Esophagus squamous epithelium (tissue), 4 donors: ENCODE data around the gene CLRN3.

Source experiments
- CTCF ChIP-seq, 6 experiments: fragments of 450-650 bp in 4 of 6; fragments of 200-600 bp in 2 of 6; sonication (generic) in 2 of 6; IDR thresholded peaks; one replicate each; pipeline ENCODE4 v1.5.1; 2016 to 2019; ENCODE audit warnings: antibody characterized with exemption in 6 of 6, mild to moderate bottlenecking in 4 of 6, moderate library complexity in 4 of 6
- POLR2A ChIP-seq, 4 donors: fragments of 450-650 bp; IDR thresholded peaks; one replicate each; pipeline ENCODE4 v1.6.1; 2017; ENCODE audit warnings: antibody characterized with exemption in 4 of 4, mild to moderate bottlenecking in 4 of 4, moderate library complexity in 3 of 4

- TF ChIP-seq CTCF (IDR thresholded peaks at IDR 0.05) (no peak), POLR2A (IDR thresholded peaks at IDR 0.05) (no peak)
Observed at GRCh38 chr10:127918572-127918971, 25.8 kb upstream of the CLRN3 start.
